Ovary (tissue), 3 donors: ENCODE results near the gene TOMM70.

Experiments
- CTCF ChIP-seq, 3 donors: fragments of 450-650 bp in 2 of 3; fragments of 200-600 bp in 1 of 3; IDR thresholded peaks; one replicate each; pipeline versions ENCODE4 v1.5.1 to v1.8.0; 2016 to 2022; ENCODE audit warnings: antibody characterized with exemption in 3 of 3, mild to moderate bottlenecking in 1 of 3
- POLR2A ChIP-seq: fragments of 450-650 bp; IDR thresholded peaks from one replicate; pipeline ENCODE4 v1.6.1; 2017; ENCODE audit warnings: antibody characterized with exemption, mild to moderate bottlenecking, moderate library complexity
- donor health status: DM: no; HTN: no; CAD: no.

GRCh38 chr3:100407164-100407563 lies 6.3 kb upstream of the TOMM70 start:
- no peak for TF ChIP-seq POLR2A
- TF ChIP-seq CTCF (IDR thresholded peaks at IDR 0.05): no peak
